Right lobe of liver (tissue), 6 donors: ENCODE results near the gene CASP1. TPM values are rescaled to one million over a fixed set of nuclear protein-coding genes. Genes with fewer than 3 reads are reported as not detected.
"Not testable (repeated sequence)": the region's sequence is repeated elsewhere in the genome, so short reads cannot be mapped to it uniquely, and the experiment has no call there.

Experiments used
- ATAC-seq, 4 donors: fragments of 200-7000 bp; cut with Tn5 transposase; one replicate each; pipeline ENCODE4 v1.9.1; 2020; ENCODE audit warnings: mild to moderate bottlenecking in 4 of 4, moderate library complexity in 4 of 4
- DNase-seq, 3 donors: peaks; one replicate each; pipeline ENCODE4 v3.0.0-alpha.2; 2020
- H3K27ac ChIP-seq, 3 donors: fragments of 200-600 bp; one replicate each; pipeline ENCODE4 v1.8.0; 2022
- H3K27me3 ChIP-seq, 2 donors: fragments of 200-600 bp; one replicate each; pipeline ENCODE4 v1.8.0; 2022
- H3K36me3 ChIP-seq, 4 donors: fragments of 200-600 bp; sonication (generic) in 1 of 4; one replicate each; pipeline versions ENCODE4 v1.5.1 to v1.8.0; 2017 to 2022; ENCODE audit warnings: control low read depth in 1 of 4
- H3K4me1 ChIP-seq, 4 donors: fragments of 200-600 bp; sonication (generic) in 1 of 4; one replicate each; pipeline versions ENCODE4 v1.5.1 to v1.8.0; 2017 to 2022; ENCODE audit warnings: control low read depth in 1 of 4
- H3K4me3 ChIP-seq, 3 donors: fragments of 200-600 bp; one replicate each; pipeline ENCODE4 v1.8.0; 2022
- H3K9me3 ChIP-seq, 4 donors: fragments of 200-600 bp; sonication (generic) in 1 of 4; one replicate each; pipeline versions ENCODE4 v1.5.1 to v1.8.0; 2017 to 2022; ENCODE audit warnings: control low read depth in 1 of 4
- CTCF ChIP-seq, 4 donors: fragments of 200-600 bp in 3 of 4; fragments of 450-650 bp in 1 of 4; IDR thresholded peaks; one replicate each; pipeline versions ENCODE4 v1.5.1 to v1.8.0; 2016 to 2022; ENCODE audit warnings: antibody characterized with exemption in 4 of 4, mild to moderate bottlenecking in 2 of 4
- POLR2A ChIP-seq: fragments of 450-650 bp; IDR thresholded peaks from one replicate; pipeline ENCODE4 v1.6.1; 2017; ENCODE audit warnings: antibody characterized with exemption, mild to moderate bottlenecking
- WGBS: methylation state at CpG from one replicate; pipeline ENCODE4 v1.1.6; 2018; ENCODE audit warnings: low coverage, low lambda C conversion rate; ENCODE audit not compliant: insufficient coverage; ENCODE audit errors: missing lambda C conversion rate; 5-methylcytosine and 5-hydroxymethylcytosine counted together
- intact Hi-C, 2 donors: fragments of 100-400 bp; cut with DNase I; formaldehyde crosslinking; loops; one replicate each; pipeline versions ENCODE4 v1.11.2 to v1.14.1; 2022
- total RNA-seq, 6 experiments: library from RNA; depleted of rRNA in 2 of 6; stranded (reverse); fragments of >200 nt in 2 of 6; fragmentation: NEBNext Ultra II Directional in 3 of 6; extraction: Animal tissue kit (Norgen Biotek cat#: 25700) in 3 of 6; gene quantifications; one replicate each; pipeline versions ENCODE4 v1.1.0 to v1.2.4, GENCODE V29; 2016 to 2023
- donor health status: DM: no; HTN: yes; CAD: no.
- donor health status: DM: no; HTN: no; CAD: no.
- donor health status: DM: no; HTN: no; CAD: no.
- donor health status: DM: no; HTN: yes; CAD: no.
- donor health status: DM: no; HTN: yes; CAD: no.

Gene CASP1
- total RNA-seq, 6 experiments from 2014 or later = 3.7 to 19.2 (median 6.5) TPM

- H3K36me3 ChIP-seq = no peaks in the 10 kb centered on the region
- no peaks in the 10 kb centered on the region for H3K9me3 ChIP-seq
- TF ChIP-seq POLR2A (no peak), CTCF (IDR thresholded peaks at IDR 0.05) (no peak)
- no peak overlapping the region for H3K27ac ChIP-seq
- WGBS = 36% methylated on average over 2 of the region's 2 CpGs
- ATAC-seq (no peak), DNase-seq (no peak)
- intact Hi-C loops = no loop called here
- no peaks in the 10 kb centered on the region for H3K4me1 ChIP-seq
- no peak overlapping the region for H3K4me3 ChIP-seq
- H3K27me3 ChIP-seq = no peaks in the 10 kb centered on the region
These were observed 16.6 kb upstream of the CASP1 start for GRCh38 chr11:105051559-105051958.

DNA sequence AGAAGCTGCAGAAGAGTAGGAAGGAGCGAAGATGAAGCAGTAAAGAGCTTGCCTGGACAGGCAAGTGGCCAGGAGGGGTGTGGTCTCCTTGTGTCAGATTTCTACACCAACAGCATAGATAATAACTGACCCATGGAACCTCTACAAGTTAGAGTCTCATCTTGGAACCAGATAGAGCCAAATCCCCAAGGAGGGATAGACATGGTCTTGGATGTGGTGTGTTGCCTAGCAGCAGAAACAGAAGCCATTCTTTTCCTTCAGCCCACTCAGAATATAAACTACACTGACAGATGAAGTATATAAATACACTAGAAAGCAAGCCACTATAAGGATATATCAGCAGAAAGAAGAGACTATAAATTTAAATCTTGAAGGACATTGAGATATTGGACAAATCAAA, 14.5 kb upstream of the CASP1 start:
- intact Hi-C loops = no loop called here
- DNase-seq = no peak
- Histone ChIP-seq H3K9me3 (no peaks in the 10 kb centered on the region), H3K4me3 (no peak overlapping the region), H3K27ac (no peak overlapping the region), H3K36me3 (no peaks in the 10 kb centered on the region), H3K4me1 (no peaks in the 10 kb centered on the region), H3K27me3 (no peaks in the 10 kb centered on the region)
- TF ChIP-seq POLR2A = no peak
- TF ChIP-seq CTCF (IDR thresholded peaks at IDR 0.05) = no peak
- no peak for ATAC-seq
- WGBS = no CpG with 5 or more reads among the region's 1 CpG

DNA sequence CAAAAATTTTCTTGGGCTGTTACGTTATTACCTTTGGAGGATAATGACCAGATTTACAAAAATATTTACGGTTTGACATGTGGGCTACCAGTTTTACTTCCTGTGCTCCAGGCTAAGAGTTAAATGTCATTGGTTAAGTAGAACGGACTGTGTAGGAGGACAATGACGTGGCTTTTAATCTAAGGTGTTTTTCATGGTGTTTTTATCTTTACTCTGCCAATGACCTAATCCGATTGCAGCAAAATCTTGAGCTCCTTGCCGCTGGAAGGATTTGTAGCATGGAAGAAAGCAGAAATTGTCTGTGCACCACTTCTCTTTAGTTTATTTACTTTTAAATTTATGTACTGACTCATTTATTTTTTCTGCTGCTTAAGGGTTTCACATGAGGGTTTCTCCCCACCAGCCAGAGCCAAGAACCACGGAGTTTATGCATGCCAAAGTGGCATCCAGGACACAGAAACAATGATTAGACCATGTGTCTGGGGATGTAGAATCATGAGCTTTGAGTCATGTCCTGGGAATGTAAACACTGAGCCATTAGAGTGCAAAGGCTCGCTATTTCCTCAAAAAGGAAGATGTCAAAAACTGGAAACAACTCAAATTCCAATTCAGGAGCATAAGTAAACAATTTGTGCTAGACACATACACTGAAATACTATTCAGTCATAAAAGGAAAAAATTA, 12.1 kb upstream of the CASP1 start:
- ATAC-seq (peak; percentile 52 to 77 (median 67)), DNase-seq (no peak)
- intact Hi-C loops = no loop called here
- Histone ChIP-seq H3K4me1 (no peaks in the 10 kb centered on the region), H3K27me3 (no peaks in the 10 kb centered on the region), H3K4me3 (no peak overlapping the region), H3K9me3 (no peaks in the 10 kb centered on the region), H3K36me3 (no peaks in the 10 kb centered on the region), H3K27ac (peak overlapping the region in 1 of 3 donors; percentile 0)
- 39% methylated on average over 8 of the region's 8 CpGs for WGBS
- no peak for TF ChIP-seq POLR2A
- TF ChIP-seq CTCF (IDR thresholded peaks at IDR 0.05) = no peak

- no peaks in the 10 kb centered on the region for H3K4me1 ChIP-seq
- ATAC-seq = no peak
- DNase-seq = peak in 1 of 3 donors; percentile 43
- H3K9me3 ChIP-seq = no peaks in the 10 kb centered on the region
- no peaks in the 10 kb centered on the region for H3K36me3 ChIP-seq
- peak overlapping the region in 2 of 3 donors; percentile 60 to 76 for H3K27ac ChIP-seq
- intact Hi-C loops = no loop called here
- H3K4me3 ChIP-seq = no peak overlapping the region
- TF ChIP-seq CTCF (IDR thresholded peaks at IDR 0.05) = no peak
- TF ChIP-seq POLR2A = no peak
- WGBS = 76% methylated on average over 5 of the region's 5 CpGs
- H3K27me3 ChIP-seq = no peaks in the 10 kb centered on the region
These were observed 10.8 kb upstream of the CASP1 start for GRCh38 chr11:105045676-105046296.

DNA sequence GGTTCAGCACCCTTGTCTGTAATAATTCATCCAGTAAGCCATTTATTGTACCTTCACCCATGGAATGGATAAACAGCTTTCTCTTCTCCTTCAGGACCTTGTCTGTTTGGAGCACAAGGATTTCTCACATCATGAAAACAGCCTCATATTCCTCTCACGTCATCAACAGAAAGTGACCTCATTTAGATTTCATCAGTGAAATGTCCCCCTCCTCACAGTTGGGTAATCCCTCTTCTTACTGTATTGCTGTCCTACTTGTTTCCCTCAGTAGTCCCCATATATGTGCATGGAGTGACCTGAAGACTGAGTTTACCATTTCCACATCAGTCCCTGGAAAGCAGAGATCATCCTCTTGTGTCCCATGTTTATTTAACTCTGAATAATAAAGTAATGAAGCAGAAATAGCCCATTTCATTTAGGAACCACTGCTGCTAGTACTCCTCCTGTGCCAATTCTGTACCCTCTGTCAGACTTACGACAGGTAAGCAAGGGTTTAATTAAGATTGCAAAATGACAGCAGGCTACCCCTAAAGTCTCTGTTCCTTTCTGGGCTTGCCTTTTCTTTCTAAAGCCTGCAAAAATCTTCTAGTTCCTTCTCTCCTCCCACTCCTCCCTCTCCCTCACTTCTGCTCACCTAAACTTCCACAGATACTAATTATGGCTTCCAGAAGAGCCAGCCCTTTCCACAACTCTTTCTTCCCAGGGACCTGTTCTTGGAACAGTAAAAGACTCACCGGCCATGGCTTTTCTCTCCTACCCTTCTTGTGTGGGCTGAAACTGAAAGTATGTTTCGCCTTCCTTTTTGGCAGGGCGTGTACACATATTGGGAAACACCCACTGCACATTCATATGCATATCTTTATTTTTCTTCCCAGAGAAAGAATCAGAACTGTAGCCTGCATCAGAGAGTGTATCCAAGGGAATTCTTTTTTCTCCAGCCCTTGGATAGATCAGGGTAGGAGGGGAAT, 9.9 kb upstream of the CASP1 start, which contains the start of gene CARD16:
TSS of gene CARD16 (minus strand) at position 779 of the 968 bp plus-strand sequence. CDS start at position 741, 38 bp downstream.
- H3K27me3 ChIP-seq, intact Hi-C loops, DNase-seq, H3K36me3 ChIP-seq, H3K4me1 ChIP-seq, H3K9me3 ChIP-seq: not testable (repeated sequence)
- Histone ChIP-seq H3K4me3 (peak within 1 kb of the TSS; percentile 30 to 40 (median 33)), H3K27ac (peak within 1 kb of the TSS; percentile 60 to 76 (median 67))
- ATAC-seq = peak; percentile 85 to 88 (median 86)
- WGBS = 28% methylated on average over 5 of the region's 5 CpGs
